ENCODE data around the gene TSN. TPM values are rescaled to one million over a fixed set of nuclear protein-coding genes. Genes with fewer than 3 reads are reported as not detected.

Gene TSN
- total RNA-seq, 1 experiment from 2014 or later, result 125 TPM

- intact Hi-C loops (cut with micrococcal nuclease; ENCODE audit: unreplicated experiment), result loop anchor here (5.0 kb wide), 1 partner anchor 579 kb away; no protein-coding TSS in a partner anchor
- H3K9me3 Mint-ChIP-seq (ENCODE audit: low read depth, unreplicated experiment), result no peaks in the 10 kb centered on the region
- no TSS peak for BruUV-seq (replicated peaks)
- H3K27ac Mint-ChIP-seq (ENCODE audit: unreplicated experiment), result peak overlapping the region; percentile 0
- no peak for TF ChIP-seq CTCF (IDR thresholded peaks at IDR 0.05; ENCODE audit: unreplicated experiment)
- H3K36me3 Mint-ChIP-seq (ENCODE audit: insufficient read depth, unreplicated experiment), result peaks cover 7% of the 10 kb centered on the region
- no peak for DNase-seq
- peaks cover 37% of the 10 kb centered on the region for H3K4me1 Mint-ChIP-seq (ENCODE audit: low read depth, unreplicated experiment)
- no peaks in the 10 kb centered on the region for H3K27me3 Mint-ChIP-seq (ENCODE audit: unreplicated experiment)
- CTCF ChIA-PET, result no interaction called here
- peak overlapping the region; percentile 1 for H3K4me3 Mint-ChIP-seq (ENCODE audit: low read depth, unreplicated experiment)
Observed at GRCh38 chr2:121776361-121776760, 20.9 kb downstream of the TSN start.

- no peaks in the 10 kb centered on the region for H3K9me3 Mint-ChIP-seq (ENCODE audit: low read depth, unreplicated experiment)
- peak; percentile 23 for DNase-seq
- H3K4me3 Mint-ChIP-seq (ENCODE audit: low read depth, unreplicated experiment), result peak overlapping the region; percentile 1
- BruUV-seq (replicated peaks), result no TSS peak
- H3K36me3 Mint-ChIP-seq (ENCODE audit: insufficient read depth, unreplicated experiment), result peaks cover 7% of the 10 kb centered on the region
- no peak for TF ChIP-seq CTCF (IDR thresholded peaks at IDR 0.05; ENCODE audit: unreplicated experiment)
- CTCF ChIA-PET, result interaction anchor here (1.2 kb wide), 1 partner anchor 31 kb away, joined by 3 read pairs; no protein-coding TSS in a partner anchor
- intact Hi-C loops (cut with micrococcal nuclease; ENCODE audit: unreplicated experiment), result loop anchor here (5.0 kb wide), 1 partner anchor 580 kb away; no protein-coding TSS in a partner anchor
- peaks cover 37% of the 10 kb centered on the region for H3K4me1 Mint-ChIP-seq (ENCODE audit: low read depth, unreplicated experiment)
- peak overlapping the region; percentile 0 for H3K27ac Mint-ChIP-seq (ENCODE audit: unreplicated experiment)
- H3K27me3 Mint-ChIP-seq (ENCODE audit: unreplicated experiment), result no peaks in the 10 kb centered on the region
Observed at GRCh38 chr2:121776885-121777698, 21.6 kb downstream of the TSN start.

GRCh38 chr2:121777699-121778058, 22.2 kb downstream of the TSN start:
- intact Hi-C loops (cut with micrococcal nuclease; ENCODE audit: unreplicated experiment), result loop anchor here (2.0 to 5.0 kb wide), 2 partner anchors 459 to 580 kb away; no protein-coding TSS in a partner anchor
- H3K27ac Mint-ChIP-seq (ENCODE audit: unreplicated experiment), result no peak overlapping the region
- DNase-seq, result peak; percentile 45
- TF ChIP-seq CTCF (IDR thresholded peaks at IDR 0.05; ENCODE audit: unreplicated experiment), result no peak
- no peaks in the 10 kb centered on the region for H3K27me3 Mint-ChIP-seq (ENCODE audit: unreplicated experiment)
- H3K4me1 Mint-ChIP-seq (ENCODE audit: low read depth, unreplicated experiment), result peaks cover 37% of the 10 kb centered on the region
- peak overlapping the region; percentile 1 for H3K4me3 Mint-ChIP-seq (ENCODE audit: low read depth, unreplicated experiment)
- no TSS peak for BruUV-seq (replicated peaks)
- peaks cover 7% of the 10 kb centered on the region for H3K36me3 Mint-ChIP-seq (ENCODE audit: insufficient read depth, unreplicated experiment)
- H3K9me3 Mint-ChIP-seq (ENCODE audit: low read depth, unreplicated experiment), result no peaks in the 10 kb centered on the region
- CTCF ChIA-PET, result interaction anchor here (1.2 kb wide), 1 partner anchor 30 kb away, joined by 3 read pairs; no protein-coding TSS in a partner anchor

- no TSS peak for BruUV-seq (replicated peaks)
- no peaks in the 10 kb centered on the region for H3K9me3 Mint-ChIP-seq (ENCODE audit: low read depth, unreplicated experiment)
- peaks cover 49% of the 10 kb centered on the region for H3K4me1 Mint-ChIP-seq (ENCODE audit: low read depth, unreplicated experiment)
- intact Hi-C loops (cut with micrococcal nuclease; ENCODE audit: unreplicated experiment), result loop anchor here (2.0 to 5.0 kb wide), 2 partner anchors 458 to 582 kb away; no protein-coding TSS in a partner anchor
- peak overlapping the region; percentile 9 for H3K4me3 Mint-ChIP-seq (ENCODE audit: low read depth, unreplicated experiment)
- no peak for TF ChIP-seq CTCF (IDR thresholded peaks at IDR 0.05; ENCODE audit: unreplicated experiment)
- DNase-seq, result peak; percentile 48
- H3K27me3 Mint-ChIP-seq (ENCODE audit: unreplicated experiment), result no peaks in the 10 kb centered on the region
- CTCF ChIA-PET, result interaction anchor here (0.6 to 1.2 kb wide), 5 partner anchors 23 to 1211 kb away, joined by 3 to 6 read pairs (median 4); no protein-coding TSS in a partner anchor
- H3K36me3 Mint-ChIP-seq (ENCODE audit: insufficient read depth, unreplicated experiment), result peaks cover 7% of the 10 kb centered on the region
- H3K27ac Mint-ChIP-seq (ENCODE audit: unreplicated experiment), result peak overlapping the region; percentile 7
Observed at GRCh38 chr2:121778741-121779487, 23.5 kb downstream of the TSN start.

Measured in Calu3 (cell line).